Osteocyte (in vitro differentiated cells): ENCODE measurements around the gene NYAP2. TPM values are rescaled to one million over a fixed set of nuclear protein-coding genes. Genes with fewer than 3 reads are reported as not detected.

Experiments
- DNase-seq: peaks from one replicate; pipeline ENCODE4 v3.0.0; 2021; ENCODE audit warnings: mixed read lengths; ENCODE audit not compliant: unreplicated experiment; ENCODE audit errors: extremely low spot score
- H3K27ac Mint-ChIP-seq: one replicate; pipeline ENCODE4 v1.8.0; 2021; ENCODE audit warnings: mild to moderate bottlenecking, mixed read lengths; ENCODE audit not compliant: unreplicated experiment
- H3K27me3 Mint-ChIP-seq: one replicate; pipeline ENCODE4 v1.8.0; 2021; ENCODE audit warnings: mixed read lengths; ENCODE audit not compliant: unreplicated experiment
- H3K36me3 Mint-ChIP-seq: one replicate; pipeline ENCODE4 v1.8.0; 2021; ENCODE audit warnings: mixed read lengths; ENCODE audit not compliant: unreplicated experiment
- H3K4me1 Mint-ChIP-seq: one replicate; pipeline ENCODE4 v1.8.0; 2021; ENCODE audit warnings: mixed read lengths; ENCODE audit not compliant: unreplicated experiment
- H3K4me3 Mint-ChIP-seq: one replicate; pipeline ENCODE4 v1.8.0; 2021; ENCODE audit warnings: mild to moderate bottlenecking, moderate library complexity, mixed read lengths; ENCODE audit not compliant: unreplicated experiment
- H3K9me3 Mint-ChIP-seq: one replicate; pipeline ENCODE4 v1.8.0; 2021; ENCODE audit warnings: mixed read lengths; ENCODE audit not compliant: unreplicated experiment
- total RNA-seq: library from RNA; stranded (reverse); gene quantifications from 2 replicates; pipeline ENCODE4 v1.2.1, GENCODE V29; 2021
- TF ChIP-seq, protein P1 (sequence below): fragments of 200-600 bp; sonication (generic); IDR thresholded peaks from 2 replicates; pipeline ENCODE4 v1.5.0; 2021; ENCODE audit warnings: antibody characterized with exemption, mild to moderate bottlenecking, moderate library complexity

NYAP2 gene
- total RNA-seq, 1 donor from 2014 or later, result not detected

DNA sequence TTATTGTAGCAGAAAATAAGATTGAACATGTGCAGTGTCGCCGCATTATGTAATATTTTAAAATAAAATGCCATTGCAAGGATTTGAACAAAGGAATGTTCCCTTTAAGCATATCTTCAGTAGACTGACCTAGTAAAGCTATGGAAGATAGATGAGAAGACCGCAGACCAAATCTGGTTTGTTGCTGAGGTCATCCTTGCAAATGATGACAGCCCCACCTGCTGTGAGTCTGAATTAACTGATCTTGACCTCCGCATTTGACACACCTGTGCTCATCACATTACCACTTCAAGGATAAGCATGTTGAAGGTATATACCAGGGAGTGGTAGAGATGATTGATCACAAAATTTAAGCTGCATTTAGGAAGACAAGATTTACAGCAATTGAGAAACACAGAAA is 96.2 kb downstream of the NYAP2 start:
- H3K9me3 Mint-ChIP-seq, result no peaks in the 10 kb centered on the region
- no peak for DNase-seq
- peaks cover 8% of the 10 kb centered on the region for H3K27me3 Mint-ChIP-seq
- no peak overlapping the region for H3K27ac Mint-ChIP-seq
- H3K4me3 Mint-ChIP-seq, result no peak overlapping the region
- TF ChIP-seq, protein P1, sequence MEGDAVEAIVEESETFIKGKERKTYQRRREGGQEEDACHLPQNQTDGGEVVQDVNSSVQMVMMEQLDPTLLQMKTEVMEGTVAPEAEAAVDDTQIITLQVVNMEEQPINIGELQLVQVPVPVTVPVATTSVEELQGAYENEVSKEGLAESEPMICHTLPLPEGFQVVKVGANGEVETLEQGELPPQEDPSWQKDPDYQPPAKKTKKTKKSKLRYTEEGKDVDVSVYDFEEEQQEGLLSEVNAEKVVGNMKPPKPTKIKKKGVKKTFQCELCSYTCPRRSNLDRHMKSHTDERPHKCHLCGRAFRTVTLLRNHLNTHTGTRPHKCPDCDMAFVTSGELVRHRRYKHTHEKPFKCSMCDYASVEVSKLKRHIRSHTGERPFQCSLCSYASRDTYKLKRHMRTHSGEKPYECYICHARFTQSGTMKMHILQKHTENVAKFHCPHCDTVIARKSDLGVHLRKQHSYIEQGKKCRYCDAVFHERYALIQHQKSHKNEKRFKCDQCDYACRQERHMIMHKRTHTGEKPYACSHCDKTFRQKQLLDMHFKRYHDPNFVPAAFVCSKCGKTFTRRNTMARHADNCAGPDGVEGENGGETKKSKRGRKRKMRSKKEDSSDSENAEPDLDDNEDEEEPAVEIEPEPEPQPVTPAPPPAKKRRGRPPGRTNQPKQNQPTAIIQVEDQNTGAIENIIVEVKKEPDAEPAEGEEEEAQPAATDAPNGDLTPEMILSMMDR, result no peak
- no peaks in the 10 kb centered on the region for H3K36me3 Mint-ChIP-seq
- no peaks in the 10 kb centered on the region for H3K4me1 Mint-ChIP-seq

DNA sequence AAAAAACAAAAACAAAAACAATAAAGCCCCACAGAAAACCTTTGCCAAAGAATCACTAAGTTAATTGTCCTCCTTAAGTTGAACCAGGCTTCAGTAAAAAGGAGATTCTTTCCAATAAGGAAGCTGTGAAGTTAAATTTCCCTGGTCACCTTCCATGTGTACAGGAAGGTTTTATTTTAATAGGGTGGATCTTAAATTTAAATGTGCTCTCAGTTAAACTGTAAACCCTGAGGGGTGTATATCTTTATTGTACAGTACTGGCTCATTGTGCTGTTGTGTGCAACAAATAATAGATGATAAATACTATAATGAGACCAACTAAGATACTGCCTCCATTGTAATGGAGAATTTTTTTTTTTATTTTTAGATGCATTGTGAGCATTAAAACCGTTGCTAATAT is 97.1 kb downstream of the NYAP2 start:
- no peaks in the 10 kb centered on the region for H3K4me1 Mint-ChIP-seq
- peaks cover 12% of the 10 kb centered on the region for H3K27me3 Mint-ChIP-seq
- TF ChIP-seq, protein P1, result no peak
- no peak overlapping the region for H3K4me3 Mint-ChIP-seq
- no peak overlapping the region for H3K27ac Mint-ChIP-seq
- DNase-seq, result no peak
- no peaks in the 10 kb centered on the region for H3K9me3 Mint-ChIP-seq
- no peaks in the 10 kb centered on the region for H3K36me3 Mint-ChIP-seq

DNA sequence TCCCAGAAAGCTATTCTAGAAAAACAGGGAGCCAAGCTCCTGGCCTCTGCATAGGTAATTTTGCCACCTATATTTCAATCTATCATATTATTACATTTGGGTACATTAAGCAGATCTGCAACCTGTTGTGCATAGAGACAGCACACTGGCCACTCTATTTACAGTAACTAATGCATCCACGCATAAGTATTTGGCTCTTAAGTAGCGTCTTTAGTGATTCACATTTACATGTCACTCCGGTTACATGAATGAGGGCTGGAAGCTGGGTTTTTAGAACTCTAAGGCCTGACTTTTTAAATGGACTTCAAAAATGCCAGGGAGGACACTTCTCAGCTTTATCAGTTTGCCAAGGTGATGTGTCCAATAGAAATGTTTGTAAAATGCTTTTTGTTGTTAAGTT is 97.7 kb downstream of the NYAP2 start:
- no peak overlapping the region for H3K27ac Mint-ChIP-seq
- no peaks in the 10 kb centered on the region for H3K9me3 Mint-ChIP-seq
- no peak overlapping the region for H3K4me3 Mint-ChIP-seq
- no peak for DNase-seq
- TF ChIP-seq, protein P1, result no peak
- no peaks in the 10 kb centered on the region for H3K36me3 Mint-ChIP-seq
- no peaks in the 10 kb centered on the region for H3K4me1 Mint-ChIP-seq
- peaks cover 14% of the 10 kb centered on the region for H3K27me3 Mint-ChIP-seq

DNA sequence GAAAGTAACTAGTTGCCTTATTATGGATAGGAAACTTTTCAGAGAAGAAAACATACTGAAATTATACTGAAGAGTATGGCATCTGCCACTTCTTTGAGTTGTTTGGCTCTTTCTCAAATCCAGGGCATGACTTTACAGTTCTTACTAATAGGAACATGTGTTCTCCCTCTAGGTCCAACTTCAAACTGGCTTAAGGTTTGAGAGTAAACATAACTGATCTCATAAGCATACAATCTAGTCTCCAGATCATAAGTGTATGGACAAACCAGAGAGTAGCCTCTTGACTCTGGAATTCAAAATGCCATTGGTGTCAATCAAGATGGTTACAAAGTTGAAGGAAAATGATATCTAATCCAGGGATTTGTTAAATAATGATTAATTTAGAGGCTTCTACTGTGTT is 101.5 kb downstream of the NYAP2 start:
- Mint-ChIP-seq H3K27me3 (peaks cover 14% of the 10 kb centered on the region), H3K36me3 (no peaks in the 10 kb centered on the region), H3K27ac (no peak overlapping the region), H3K4me3 (no peak overlapping the region), H3K9me3 (no peaks in the 10 kb centered on the region), H3K4me1 (no peaks in the 10 kb centered on the region)
- no peak for DNase-seq
- TF ChIP-seq, protein P1, result no peak

DNA sequence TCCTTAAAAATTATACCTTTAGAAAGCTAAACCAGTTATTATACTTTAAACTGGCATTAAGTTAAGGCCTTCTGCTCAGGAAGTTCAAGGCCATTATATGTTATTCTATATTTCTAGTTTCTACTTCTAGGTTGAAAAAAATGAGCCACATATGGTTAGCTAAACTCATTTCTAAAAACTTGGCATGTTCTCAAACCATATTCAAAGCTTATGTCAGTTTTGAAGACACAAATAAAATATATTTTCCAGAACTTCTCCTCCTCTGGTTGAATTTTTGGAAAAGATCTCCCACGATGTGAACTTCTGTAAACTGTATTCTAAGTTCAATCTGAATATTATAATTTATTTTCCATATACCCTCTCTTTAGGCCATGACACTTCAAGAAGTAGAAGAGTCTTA is 103.5 kb downstream of the NYAP2 start:
- TF ChIP-seq, protein P1, result no peak
- H3K27ac Mint-ChIP-seq, result no peak overlapping the region
- H3K36me3 Mint-ChIP-seq, result no peaks in the 10 kb centered on the region
- no peak overlapping the region for H3K4me3 Mint-ChIP-seq
- no peaks in the 10 kb centered on the region for H3K9me3 Mint-ChIP-seq
- peaks cover 14% of the 10 kb centered on the region for H3K27me3 Mint-ChIP-seq
- no peaks in the 10 kb centered on the region for H3K4me1 Mint-ChIP-seq
- no peak for DNase-seq
